LoVo (cell line): Measurements from ENCODE around the gene ZNF865.
A peak's percentile ranks its signal among the peaks of the same experiment; 100 is the strongest.

ENCODE experiments used
- DNase-seq: peaks from one replicate; pipeline ENCODE4 v3.0.0-alpha.2; 2016; ENCODE audit warnings: low spot score

Gene ZNF865

DNA sequence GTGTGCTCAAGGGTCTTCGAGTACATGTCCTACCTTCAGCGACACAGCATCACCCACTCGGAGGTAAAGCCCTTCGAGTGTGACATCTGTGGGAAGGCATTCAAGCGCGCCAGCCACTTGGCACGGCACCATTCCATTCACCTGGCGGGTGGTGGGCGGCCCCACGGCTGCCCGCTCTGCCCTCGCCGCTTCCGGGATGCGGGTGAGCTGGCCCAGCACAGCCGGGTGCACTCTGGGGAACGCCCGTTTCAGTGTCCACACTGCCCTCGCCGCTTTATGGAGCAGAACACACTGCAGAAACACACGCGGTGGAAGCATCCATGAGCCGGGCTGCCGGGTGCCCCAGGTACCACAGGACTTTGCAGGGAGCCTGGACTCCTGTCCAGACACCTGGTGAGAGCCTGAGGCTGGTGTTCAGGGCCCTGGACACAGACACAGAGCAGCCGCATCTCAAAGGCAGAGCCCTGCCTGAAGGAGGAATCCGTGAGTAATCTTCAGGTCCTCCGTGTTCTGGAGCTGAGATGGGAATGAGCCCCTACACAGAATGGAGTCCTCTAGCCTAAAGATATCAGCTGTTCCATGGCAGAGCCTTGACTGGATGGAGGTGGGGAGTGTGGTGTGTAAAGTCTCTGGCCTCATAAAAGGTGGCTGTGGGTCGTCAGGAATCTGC is 39.5 kb downstream of the ZNF865 start:
- no peak for DNase-seq

- no peak for DNase-seq
These were observed 40.0 kb downstream of the ZNF865 start for GRCh38 chr19:55645512-55645881.

DNA sequence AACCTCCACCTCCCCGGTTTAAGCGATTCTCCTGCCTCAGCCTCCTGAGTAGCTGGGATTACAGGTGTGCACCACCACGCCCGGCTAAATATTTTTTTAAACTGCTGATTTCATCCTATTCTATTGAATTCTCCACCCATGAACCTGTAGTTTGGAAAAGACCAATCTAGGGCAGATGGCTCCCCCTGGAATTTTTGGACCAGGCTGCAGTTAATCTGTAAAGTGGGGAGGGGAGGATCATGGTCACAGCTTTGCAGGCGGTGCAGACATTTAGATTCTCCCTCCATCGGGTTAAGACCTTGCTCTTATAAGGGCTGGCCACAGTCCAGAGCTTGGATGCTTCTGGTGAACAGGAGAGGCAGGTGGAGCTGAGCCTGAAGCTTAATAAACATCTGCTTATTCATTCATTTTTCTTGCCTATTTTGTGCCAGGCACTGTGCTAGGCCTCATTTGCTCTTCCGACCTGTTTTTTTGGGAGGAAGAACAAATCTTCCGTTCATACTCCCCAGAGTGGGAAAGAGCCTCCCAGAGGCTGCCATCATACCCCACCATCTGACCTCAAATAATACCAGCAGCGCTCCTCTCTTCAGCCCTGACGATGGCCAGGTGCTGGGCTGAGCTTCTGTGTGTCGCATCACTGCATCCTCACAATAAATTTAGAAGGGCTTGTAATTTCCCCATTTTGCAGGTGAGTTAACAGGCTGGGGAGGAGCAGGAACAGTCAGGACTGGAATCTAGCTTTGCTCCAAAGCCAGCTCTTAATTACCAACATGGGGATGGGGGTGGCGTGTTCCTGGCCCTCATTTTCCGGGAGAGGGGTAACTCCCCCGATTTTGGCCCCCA is 41.7 kb downstream of the ZNF865 start:
- no peak for DNase-seq

GRCh38 chr19:55647732-55648584 is 42.5 kb downstream of the ZNF865 start, which contains the start of gene CCDC106:
Gene CCDC106, plus strand, starts transcription at chr19:55648212. Its CDS starts 835 bp downstream, at chr19:55649047.
- DNase-seq, result peak; percentile 58

DNA sequence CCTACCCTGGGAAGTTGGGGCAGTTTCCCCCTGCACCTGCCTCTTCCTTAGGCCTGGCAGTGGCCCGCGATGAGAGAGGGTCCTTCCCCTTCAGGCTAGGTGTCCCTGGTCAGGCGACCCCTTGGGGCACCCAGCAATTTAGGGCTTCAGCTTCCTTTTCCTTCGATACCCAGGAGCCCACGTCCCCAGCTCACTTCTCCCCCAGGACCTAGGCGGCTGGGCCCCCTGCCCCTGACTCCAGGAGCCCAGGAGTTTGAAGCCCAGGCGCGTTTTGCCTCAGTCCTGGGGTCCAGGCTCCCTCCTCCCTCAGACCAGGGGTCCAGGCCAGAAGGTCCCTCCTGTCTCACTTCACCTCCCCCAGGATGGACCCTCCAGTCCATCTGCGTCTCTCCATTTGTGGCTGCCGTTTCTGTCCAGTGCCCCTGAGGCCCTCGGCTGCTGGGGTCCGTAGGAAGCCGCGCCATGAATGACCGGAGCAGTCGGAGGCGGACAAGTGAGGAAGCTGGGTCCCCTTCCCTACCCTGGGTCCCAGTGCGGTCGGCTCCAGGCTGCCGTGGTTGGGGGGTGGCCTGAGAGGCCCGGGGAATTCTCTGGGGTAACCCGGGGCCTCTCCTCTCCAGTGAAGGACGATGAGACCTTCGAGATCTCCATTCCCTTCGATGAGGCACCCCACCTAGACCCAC is 43.3 kb downstream of the ZNF865 start:
- no peak for DNase-seq

- DNase-seq, result no peak
These were observed 44.0 kb downstream of the ZNF865 start for GRCh38 chr19:55649268-55650125.

GRCh38 chr19:55650126-55650557 is 44.7 kb downstream of the ZNF865 start:
- DNase-seq, result no peak

DNA sequence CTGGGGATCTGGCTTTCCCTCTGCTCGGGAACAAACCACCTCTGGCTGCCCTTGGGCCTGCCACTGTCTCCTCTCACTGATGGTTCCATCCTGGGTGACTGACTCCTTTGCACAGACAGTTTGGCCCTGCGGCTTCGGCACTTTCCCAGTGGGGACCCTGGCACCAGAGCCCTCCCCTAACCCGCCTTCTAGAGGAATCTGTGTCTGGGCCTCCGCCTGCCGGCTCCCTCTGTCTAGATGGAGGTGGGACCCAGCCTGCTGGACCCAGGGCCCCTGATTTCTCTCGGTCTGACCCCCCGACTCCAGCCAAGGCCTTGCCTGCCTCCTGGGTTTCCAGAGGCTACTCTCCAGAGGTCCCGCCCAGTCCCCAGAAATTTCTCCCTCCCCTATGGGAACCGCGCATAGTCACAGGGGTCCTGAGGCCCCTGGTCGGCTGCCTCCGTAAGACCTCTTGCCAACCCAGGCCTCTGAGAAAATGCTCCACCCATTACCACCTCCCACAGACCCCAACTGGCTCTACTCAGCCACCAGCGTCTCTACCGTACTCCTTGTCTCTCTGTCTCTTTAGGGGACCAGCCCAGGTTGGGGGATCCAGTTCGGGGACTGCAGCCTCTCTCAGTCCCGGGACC is 45.3 kb downstream of the ZNF865 start:
- no peak for DNase-seq

DNA sequence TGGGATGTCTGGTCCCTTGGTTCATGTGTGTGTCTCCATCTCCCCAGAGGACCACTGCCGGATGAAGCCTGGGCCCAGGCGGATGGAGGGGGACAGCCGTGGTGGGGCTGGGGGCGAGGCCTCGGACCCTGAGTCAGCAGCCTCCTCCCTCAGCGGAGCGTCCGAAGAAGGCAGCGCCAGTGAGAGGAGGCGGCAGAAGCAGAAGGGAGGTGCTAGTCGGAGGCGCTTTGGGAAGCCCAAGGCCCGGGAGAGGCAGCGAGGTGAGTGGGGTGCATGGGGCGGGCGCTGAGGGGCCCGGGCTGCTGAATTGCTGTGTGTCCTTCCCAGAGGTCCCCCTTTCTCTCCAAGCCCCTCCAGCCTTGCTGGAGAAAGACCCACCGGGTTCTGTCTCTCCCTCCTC is 45.8 kb downstream of the ZNF865 start:
- DNase-seq, result no peak

DNA sequence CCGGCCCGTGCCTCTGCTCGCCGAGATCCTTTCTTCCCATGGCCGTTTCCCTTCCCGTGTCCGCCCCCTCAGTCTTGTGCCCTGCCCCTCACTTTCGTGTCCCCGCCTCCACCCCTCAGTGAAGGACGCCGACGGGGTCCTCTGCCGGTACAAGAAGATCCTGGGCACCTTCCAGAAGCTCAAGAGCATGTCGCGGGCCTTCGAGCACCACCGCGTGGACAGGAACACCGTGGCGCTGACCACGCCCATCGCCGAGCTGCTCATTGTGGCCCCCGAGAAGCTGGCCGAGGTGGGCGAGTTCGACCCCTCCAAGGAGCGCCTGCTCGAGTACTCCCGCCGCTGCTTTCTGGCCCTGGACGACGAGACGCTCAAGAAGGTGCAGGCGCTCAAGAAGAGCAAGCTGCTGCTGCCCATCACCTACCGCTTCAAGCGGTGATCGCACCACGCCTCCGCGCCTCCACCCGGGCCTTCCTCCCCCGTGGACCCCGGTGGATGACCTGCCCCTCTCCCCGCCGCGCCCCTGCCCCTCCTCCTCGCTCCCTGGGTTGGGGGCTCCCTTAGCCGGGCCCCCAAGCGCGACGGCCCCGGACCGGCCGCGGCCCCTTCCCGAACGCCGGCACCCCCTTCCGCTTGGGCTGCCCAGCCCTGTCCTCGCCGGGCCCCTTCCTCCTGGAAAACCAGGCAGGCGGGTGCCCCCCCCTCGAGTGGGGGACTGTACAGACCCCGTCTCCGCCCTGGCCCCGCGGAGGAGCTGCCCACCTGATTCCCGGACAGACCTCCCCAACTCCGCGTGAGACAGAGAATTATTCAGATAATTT is 47.1 kb downstream of the ZNF865 start:
- no peak for DNase-seq

- peak; percentile 99 for DNase-seq
These were observed 48.3 kb downstream of the ZNF865 start for GRCh38 chr19:55653651-55654322.

DNA sequence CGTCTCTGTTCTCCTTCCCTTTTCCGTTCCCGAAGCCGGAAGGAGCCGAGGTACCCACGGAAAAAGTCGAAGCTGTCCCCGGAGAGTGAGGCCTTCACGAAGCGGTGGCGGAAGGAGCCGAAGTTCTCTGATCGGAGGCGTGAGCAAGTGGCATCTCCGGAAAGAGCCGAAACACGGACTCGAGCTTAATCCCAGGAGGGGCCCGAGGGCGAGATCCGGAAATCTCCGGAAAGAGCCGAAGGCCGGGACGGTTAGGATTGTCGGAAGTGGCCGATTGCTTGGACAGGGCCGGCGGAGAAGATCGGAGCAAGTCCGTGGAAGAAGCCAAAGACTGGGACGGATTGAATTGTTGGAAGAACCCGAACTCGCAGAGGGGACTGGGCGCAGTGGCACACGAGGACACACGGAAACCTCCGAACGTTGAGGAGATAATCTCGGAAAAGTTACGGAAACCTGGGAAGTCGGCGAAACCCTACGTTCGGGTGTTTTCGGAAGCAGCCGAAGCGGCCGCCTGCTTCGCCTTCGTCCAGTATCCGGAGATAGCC is 48.9 kb downstream of the ZNF865 start:
- peak; percentile 99 for DNase-seq

DNA sequence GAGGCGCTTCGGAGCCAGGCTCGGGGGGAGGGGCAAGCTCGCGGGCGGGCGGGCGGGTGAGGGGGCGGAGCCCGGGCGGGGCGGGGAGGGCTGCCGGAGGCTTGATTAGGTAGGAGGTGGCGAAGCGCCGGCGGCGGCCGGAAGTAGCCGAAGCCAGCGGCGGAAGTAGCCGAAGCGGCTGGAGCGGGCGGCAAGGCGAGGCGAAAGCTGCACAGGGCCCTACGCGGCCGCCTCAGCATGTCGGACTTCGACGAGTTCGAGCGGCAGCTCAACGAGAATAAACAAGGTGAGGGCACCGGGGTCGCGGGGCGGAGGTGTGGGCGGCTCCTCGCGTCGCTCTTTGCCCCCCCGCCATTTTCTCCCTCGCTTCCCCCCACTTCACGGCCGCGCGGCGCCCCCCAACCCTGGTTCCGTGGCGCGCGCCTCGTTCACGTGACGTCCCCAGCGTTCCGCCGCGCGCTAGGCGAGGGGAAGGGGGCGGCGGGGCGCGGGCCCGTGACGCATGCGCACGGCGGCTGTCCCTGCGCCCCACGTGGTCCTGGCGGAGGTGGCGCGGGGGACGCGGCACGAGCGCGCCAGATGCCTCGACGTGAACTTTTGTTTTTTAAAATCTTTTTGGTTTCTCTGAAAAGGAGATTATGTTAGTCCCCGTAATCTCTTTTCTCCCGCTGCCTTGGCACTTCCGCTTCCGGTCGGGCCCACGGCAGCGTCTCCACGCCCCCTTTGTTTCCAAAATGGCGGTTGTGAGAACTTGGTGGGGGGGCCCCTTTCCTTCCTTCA is 49.6 kb downstream of the ZNF865 start, which contains the start of gene U2AF2:
TSS of gene U2AF2 (plus strand) at position 168 of the 780 bp plus-strand sequence. CDS start at position 238, 70 bp downstream.
- peak; percentile 76 for DNase-seq

DNA sequence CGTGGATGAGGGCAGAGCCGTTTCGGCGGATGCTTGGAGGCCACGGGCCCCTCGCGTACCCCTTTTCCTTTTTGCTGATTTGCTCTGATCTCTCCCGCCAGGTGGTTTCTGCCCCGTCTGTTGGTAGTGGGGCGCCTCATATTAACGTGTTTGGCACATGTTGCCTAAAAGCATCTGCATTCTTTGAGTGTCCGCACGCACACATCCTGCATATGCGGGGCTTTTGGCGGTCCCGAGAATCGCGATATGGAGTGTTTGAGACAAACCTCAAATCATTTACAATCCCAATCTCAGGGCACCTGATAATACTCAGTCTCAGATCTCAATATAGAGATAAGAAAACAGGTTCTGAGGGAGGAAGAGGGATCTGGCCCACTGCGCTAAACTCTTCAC is 50.2 kb downstream of the ZNF865 start:
- no peak for DNase-seq

DNA sequence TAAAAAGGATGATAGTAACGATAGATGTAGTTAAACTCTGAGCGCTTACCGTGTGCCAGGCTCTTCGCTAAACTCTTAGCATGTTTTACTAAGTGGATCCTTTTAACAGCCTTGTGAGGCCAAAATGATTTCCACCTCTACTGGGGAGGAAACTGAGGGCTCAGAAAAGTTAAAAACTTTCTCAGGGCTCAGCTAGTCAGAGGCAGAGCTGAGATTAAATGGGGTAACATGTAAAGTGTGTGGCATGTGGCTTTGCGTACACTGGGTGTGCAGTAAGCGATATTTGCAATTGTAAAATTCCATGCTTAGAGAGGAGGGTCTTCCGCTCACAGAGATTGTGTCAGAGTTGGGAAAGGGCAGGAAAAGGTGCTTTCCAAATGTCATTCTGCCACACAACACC is 51.1 kb downstream of the ZNF865 start:
- no peak for DNase-seq

DNA sequence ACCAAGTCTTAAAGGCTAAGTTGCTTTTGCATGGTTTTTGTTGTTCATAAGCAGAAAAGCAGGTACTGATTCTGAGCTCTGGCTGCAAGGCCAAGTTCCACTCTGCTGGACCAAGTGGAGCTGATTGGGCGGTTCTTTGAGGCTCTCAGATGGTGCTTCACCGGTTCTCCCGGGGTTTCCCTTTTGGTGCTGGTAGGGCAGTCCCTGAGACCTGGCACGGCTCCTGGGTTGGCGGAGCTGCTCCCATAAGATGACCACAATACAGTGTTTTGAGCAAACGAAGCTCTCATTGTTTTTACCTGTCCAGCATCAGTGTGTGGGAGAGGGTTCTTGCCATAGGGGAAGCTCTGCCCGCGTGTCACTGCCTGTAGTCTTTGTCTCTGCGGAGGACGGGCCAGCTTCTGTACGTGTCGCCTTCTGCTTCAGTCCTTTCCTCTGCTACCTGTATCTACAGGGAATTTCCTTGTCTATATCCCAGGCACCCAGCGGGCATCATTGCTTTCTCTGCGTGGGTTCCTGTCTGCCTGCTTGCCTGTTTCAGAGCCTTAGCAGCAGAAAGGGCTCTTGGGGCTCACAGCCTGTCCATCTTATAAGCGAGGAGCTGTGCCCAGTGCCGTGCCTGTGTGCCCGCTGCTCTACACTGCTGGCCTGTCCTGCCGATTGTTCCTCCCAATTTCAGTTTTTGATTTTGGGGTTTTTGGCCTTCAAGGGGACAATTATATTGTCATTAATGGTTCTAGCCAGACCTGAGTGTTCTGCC is 51.7 kb downstream of the ZNF865 start:
- DNase-seq, result no peak
